Measurements from ENCODE around the gene TBC1D22B.

DNA sequence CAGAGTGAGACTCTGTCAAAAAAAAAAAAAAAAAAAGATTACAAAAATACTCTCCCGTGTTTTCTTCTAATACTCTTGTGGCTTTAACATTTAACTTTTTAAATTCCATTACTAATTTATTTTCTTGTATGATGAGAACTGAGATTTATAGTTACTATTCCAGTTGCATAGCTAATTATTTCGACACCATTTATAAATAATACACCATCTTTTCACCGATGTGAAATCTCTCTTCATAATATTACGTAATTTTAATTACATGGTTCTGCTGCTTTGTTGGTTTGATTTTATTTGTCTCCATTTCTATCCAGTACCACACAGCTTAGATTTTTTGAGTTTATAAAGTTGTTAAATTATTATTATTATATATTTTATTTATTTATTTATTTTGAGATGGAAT, 42.4 kb downstream of the TBC1D22B start:
- TF ChIP-seq, protein P1, sequence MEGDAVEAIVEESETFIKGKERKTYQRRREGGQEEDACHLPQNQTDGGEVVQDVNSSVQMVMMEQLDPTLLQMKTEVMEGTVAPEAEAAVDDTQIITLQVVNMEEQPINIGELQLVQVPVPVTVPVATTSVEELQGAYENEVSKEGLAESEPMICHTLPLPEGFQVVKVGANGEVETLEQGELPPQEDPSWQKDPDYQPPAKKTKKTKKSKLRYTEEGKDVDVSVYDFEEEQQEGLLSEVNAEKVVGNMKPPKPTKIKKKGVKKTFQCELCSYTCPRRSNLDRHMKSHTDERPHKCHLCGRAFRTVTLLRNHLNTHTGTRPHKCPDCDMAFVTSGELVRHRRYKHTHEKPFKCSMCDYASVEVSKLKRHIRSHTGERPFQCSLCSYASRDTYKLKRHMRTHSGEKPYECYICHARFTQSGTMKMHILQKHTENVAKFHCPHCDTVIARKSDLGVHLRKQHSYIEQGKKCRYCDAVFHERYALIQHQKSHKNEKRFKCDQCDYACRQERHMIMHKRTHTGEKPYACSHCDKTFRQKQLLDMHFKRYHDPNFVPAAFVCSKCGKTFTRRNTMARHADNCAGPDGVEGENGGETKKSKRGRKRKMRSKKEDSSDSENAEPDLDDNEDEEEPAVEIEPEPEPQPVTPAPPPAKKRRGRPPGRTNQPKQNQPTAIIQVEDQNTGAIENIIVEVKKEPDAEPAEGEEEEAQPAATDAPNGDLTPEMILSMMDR (conservative IDR thresholded peaks at IDR 0.05; ENCODE audit: low read depth, low read length) = no peak
- TF ChIP-seq EZH2phosphoT487 (IDR thresholded peaks at IDR 0.05; ENCODE audit: borderline replicate concordance, low read length) = no peak
- no peak for TF ChIP-seq EZH2 (IDR thresholded peaks at IDR 0.05; ENCODE audit: low read length, unreplicated experiment)

Measured in PC-3 (cell line).